Measurements from ENCODE around the gene MR1.

GRCh38 chr1:181086091-181086490 lies 52.3 kb downstream of the MR1 start:
- TF ChIP-seq POLR2A (IDR thresholded peaks at IDR 0.05; ENCODE audit: low read depth, low read length) (no peak), POLR2AphosphoS5 (IDR thresholded peaks at IDR 0.05; ENCODE audit: low read depth, low read length) (no peak), TAF1 (IDR thresholded peaks at IDR 0.05; ENCODE audit: borderline replicate concordance, low read depth, low read length) (no peak)

Data from GM12892 (cell line).